Measurements from ENCODE around the gene TDP2. TPM values are rescaled to one million over a fixed set of nuclear protein-coding genes. Genes with fewer than 3 reads are reported as not detected.

The TDP2 gene
- polyA plus RNA-seq, 1 donor from 2014 or later, result 49.0 TPM

- Histone ChIP-seq H3K4me2 (ENCODE audit: low read length) (no peak overlapping the region), H3K79me2 (replicated peaks; ENCODE audit: insufficient read depth, low read length) (no peaks in the 10 kb centered on the region), H3K9me3 (ENCODE audit: low read length) (no peaks in the 10 kb centered on the region), H3K9me2 (ENCODE audit: insufficient read depth, low read length) (no peaks in the 10 kb centered on the region), H3K9ac (ENCODE audit: low read length) (no peak overlapping the region), H2AFZ (ENCODE audit: low read depth, low read length) (no peak overlapping the region), H3K27me3 (ENCODE audit: insufficient read depth, low read depth, low read length) (no peaks in the 10 kb centered on the region), H3K27ac (ENCODE audit: low read length) (no peak overlapping the region), H3F3A (ENCODE audit: insufficient read depth, low read length, poor library complexity, severe bottlenecking) (no peaks in the 10 kb centered on the region), H4K20me1 (ENCODE audit: insufficient read depth) (no peaks in the 10 kb centered on the region), H3K36me3 (ENCODE audit: insufficient read depth, low read length) (no peaks in the 10 kb centered on the region), H3K4me3 (ENCODE audit: low read length) (no peak overlapping the region)
- TF ChIP-seq MXI1 (conservative IDR thresholded peaks at IDR 0.05; ENCODE audit: poor library complexity, severe bottlenecking), result no peak
These were observed 63.5 kb downstream of the TDP2 start for GRCh38 chr6:24603241-24603640.

GRCh38 chr6:24600903-24601302, 65.8 kb downstream of the TDP2 start:
- TF ChIP-seq REST (IDR thresholded peaks at IDR 0.05; ENCODE audit: borderline replicate concordance), result no peak
- H3K79me2 ChIP-seq (replicated peaks; ENCODE audit: insufficient read depth, low read length), result no peaks in the 10 kb centered on the region
- H3K36me3 ChIP-seq (ENCODE audit: insufficient read depth, low read length), result no peaks in the 10 kb centered on the region
- H3K4me3 ChIP-seq (ENCODE audit: low read length), result no peak overlapping the region
- H3K27ac ChIP-seq (ENCODE audit: low read length), result no peak overlapping the region
- H3K27me3 ChIP-seq (ENCODE audit: insufficient read depth, low read depth, low read length), result no peaks in the 10 kb centered on the region
- no peaks in the 10 kb centered on the region for H3K9me2 ChIP-seq (ENCODE audit: insufficient read depth, low read length)
- no peak overlapping the region for H3K9ac ChIP-seq (ENCODE audit: low read length)
- H3F3A ChIP-seq (ENCODE audit: insufficient read depth, low read length, poor library complexity, severe bottlenecking), result no peaks in the 10 kb centered on the region
- H2AFZ ChIP-seq (ENCODE audit: low read depth, low read length), result no peak overlapping the region
- no peaks in the 10 kb centered on the region for H4K20me1 ChIP-seq (ENCODE audit: insufficient read depth)
- no peak overlapping the region for H3K4me2 ChIP-seq (ENCODE audit: low read length)
- no peaks in the 10 kb centered on the region for H3K9me3 ChIP-seq (ENCODE audit: low read length)

Other genes with a start within 250 kb of the TDP2 start
- gene GPLD1, start 177.3 kb downstream of the TDP2 start, polyA plus RNA-seq, result 11.0 and 14.3 TPM in 2 replicates
- gene ALDH5A1, start 171.9 kb downstream of the TDP2 start, polyA plus RNA-seq, result 33.1 and 36.3 TPM in 2 replicates
- gene KIAA0319, start 20.7 kb downstream of the TDP2 start, polyA plus RNA-seq, result 8.3 and 8.5 TPM in 2 replicates
- gene ACOT13, start 178 bp upstream of the TDP2 start, polyA plus RNA-seq, result 9.9 and 14.2 TPM in 2 replicates
- 105 and 107 TPM in 2 replicates for gene C6orf62, start 52.3 kb upstream of the TDP2 start, polyA plus RNA-seq
- gene GMNN, start 108.0 kb upstream of the TDP2 start, polyA plus RNA-seq, result 11.5 and 13.8 TPM in 2 replicates
- 0.73 TPM in 1 of 2 replicates, not detected in the other for gene ARMH2, start 132.0 kb upstream of the TDP2 start, polyA plus RNA-seq

Measured in neural cell (in vitro differentiated cells).